ENCODE data around the gene RASGRP4. TPM values are rescaled to one million over a fixed set of nuclear protein-coding genes. Genes with fewer than 3 reads are reported as not detected.

RASGRP4 gene
- total RNA-seq, 1 experiment from 2014 or later: not detected

DNA sequence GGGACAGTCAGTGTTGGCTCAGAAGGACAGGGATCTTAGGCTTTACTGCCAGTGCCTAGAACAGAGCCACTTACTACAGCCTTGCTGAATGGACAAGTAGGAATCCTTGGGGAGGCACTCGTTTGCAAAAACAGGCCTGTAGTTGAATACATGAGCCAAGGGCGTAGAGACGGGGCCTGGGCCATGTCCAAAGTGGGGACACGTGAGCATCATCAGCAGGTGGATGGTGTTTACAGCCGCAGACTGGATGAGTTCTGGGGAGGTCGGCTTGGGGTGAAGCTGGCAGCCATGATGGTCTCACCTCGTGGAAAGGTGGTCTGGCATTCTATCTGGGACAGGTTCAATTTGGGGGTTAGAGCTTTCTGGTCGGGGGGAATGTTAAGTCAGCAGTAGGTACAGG is 25.0 kb upstream of the RASGRP4 start:
- Histone ChIP-seq H3F3A (ENCODE audit: insufficient read depth, low read depth) (no peaks in the 10 kb centered on the region), H3K4me2 (no peak overlapping the region), H3K79me2 (ENCODE audit: low read depth) (no peaks in the 10 kb centered on the region), H3K36me3 (ENCODE audit: low read depth) (no peaks in the 10 kb centered on the region), H3K4me1 (replicated peaks; ENCODE audit: insufficient read depth) (no peaks in the 10 kb centered on the region), H3K27me3 (ENCODE audit: insufficient read depth, low read depth) (peaks cover 36% of the 10 kb centered on the region), H4K20me1 (ENCODE audit: insufficient read depth) (no peaks in the 10 kb centered on the region), H2AFZ (no peak overlapping the region), H3K9me2 (ENCODE audit: insufficient read depth) (no peaks in the 10 kb centered on the region), H3K9me3 (ENCODE audit: insufficient read depth, low read depth) (no peaks in the 10 kb centered on the region), H3K27ac (no peak overlapping the region), H3K4me3 (no peak overlapping the region)
- intact Hi-C loops (cut with micrococcal nuclease; ENCODE audit: unreplicated experiment): no loop called here
- ChIA-PET CTCF (interaction anchor here (0.6 kb wide), 1 partner anchor 839 kb away, joined by 4 read pairs; no protein-coding TSS in a partner anchor), POLR2A (ENCODE audit: unreplicated experiment) (no interaction called here)
- no peak for DNase-seq
- TF ChIP-seq EZH2 (IDR thresholded peaks at IDR 0.05; ENCODE audit: low read depth) (no peak), CTCF (conservative IDR thresholded peaks at IDR 0.05) (no peak)
- no TSS peak for BruUV-seq (replicated peaks)

DNA sequence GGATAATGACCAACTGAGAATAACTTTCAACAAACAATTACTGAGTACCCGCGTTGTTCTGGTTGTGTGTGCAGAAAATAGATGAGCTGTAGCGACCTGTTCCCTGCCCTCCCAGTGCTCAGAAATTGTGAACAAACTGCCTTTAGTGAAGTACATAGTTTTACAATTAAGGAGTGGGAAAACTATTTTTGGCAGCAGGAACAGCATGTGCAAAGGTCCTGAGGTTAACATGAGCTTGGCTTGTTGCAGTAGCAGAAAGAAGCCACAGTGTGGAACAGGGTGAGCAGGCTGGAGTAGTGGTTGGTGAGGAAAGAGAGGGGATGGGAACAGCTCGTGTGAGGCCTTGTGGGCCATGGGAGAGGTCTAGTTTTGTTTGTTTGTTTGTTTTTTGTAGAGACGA is 23.5 kb upstream of the RASGRP4 start:
- no peaks in the 10 kb centered on the region for H4K20me1 ChIP-seq (ENCODE audit: insufficient read depth)
- ChIA-PET POLR2A (ENCODE audit: unreplicated experiment) (no interaction called here), CTCF (interaction anchor here (0.6 kb wide), 1 partner anchor 95 kb away, joined by 3 read pairs; no protein-coding TSS in a partner anchor)
- no peak overlapping the region for H2AFZ ChIP-seq
- TF ChIP-seq CTCF (conservative IDR thresholded peaks at IDR 0.05): no peak
- no peaks in the 10 kb centered on the region for H3K36me3 ChIP-seq (ENCODE audit: low read depth)
- H3K9me3 ChIP-seq (ENCODE audit: insufficient read depth, low read depth): no peaks in the 10 kb centered on the region
- intact Hi-C loops (cut with micrococcal nuclease; ENCODE audit: unreplicated experiment): no loop called here
- no peaks in the 10 kb centered on the region for H3F3A ChIP-seq (ENCODE audit: insufficient read depth, low read depth)
- H3K79me2 ChIP-seq (ENCODE audit: low read depth): no peaks in the 10 kb centered on the region
- no peak overlapping the region for H3K27ac ChIP-seq
- BruUV-seq (replicated peaks): no TSS peak
- no peak for DNase-seq
- no peak overlapping the region for H3K4me3 ChIP-seq
- H3K9me2 ChIP-seq (ENCODE audit: insufficient read depth): no peaks in the 10 kb centered on the region
- H3K4me1 ChIP-seq (replicated peaks; ENCODE audit: insufficient read depth): no peaks in the 10 kb centered on the region
- H3K4me2 ChIP-seq: no peak overlapping the region
- peaks cover 30% of the 10 kb centered on the region for H3K27me3 ChIP-seq (ENCODE audit: insufficient read depth, low read depth)

DNA sequence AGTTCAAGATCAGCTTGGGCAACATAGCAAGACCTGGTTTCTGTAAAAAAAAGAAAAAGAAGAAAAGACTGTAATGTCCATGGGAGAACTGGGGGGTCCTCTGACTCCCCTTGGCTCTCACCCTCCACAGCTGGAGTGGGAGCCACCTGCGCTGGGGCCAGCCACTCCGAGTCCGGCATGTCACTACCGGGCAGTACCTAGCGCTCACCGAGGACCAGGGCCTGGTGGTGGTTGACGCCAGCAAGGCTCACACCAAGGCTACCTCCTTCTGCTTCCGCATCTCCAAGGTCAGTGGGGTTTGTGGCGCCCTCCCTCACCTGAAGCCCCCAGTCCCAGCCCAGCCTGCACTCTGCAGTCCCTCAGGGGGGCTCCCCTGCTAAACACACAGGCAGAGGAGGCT is 22.2 kb upstream of the RASGRP4 start:
- Histone ChIP-seq H3K27me3 (ENCODE audit: insufficient read depth, low read depth) (peaks cover 43% of the 10 kb centered on the region), H3K36me3 (ENCODE audit: low read depth) (no peaks in the 10 kb centered on the region), H3F3A (ENCODE audit: insufficient read depth, low read depth) (no peaks in the 10 kb centered on the region), H3K4me2 (no peak overlapping the region), H3K9me3 (ENCODE audit: insufficient read depth, low read depth) (no peaks in the 10 kb centered on the region), H3K79me2 (ENCODE audit: low read depth) (no peaks in the 10 kb centered on the region), H3K9me2 (ENCODE audit: insufficient read depth) (no peaks in the 10 kb centered on the region), H2AFZ (no peak overlapping the region), H4K20me1 (ENCODE audit: insufficient read depth) (no peaks in the 10 kb centered on the region), H3K27ac (no peak overlapping the region), H3K4me1 (replicated peaks; ENCODE audit: insufficient read depth) (no peaks in the 10 kb centered on the region), H3K4me3 (no peak overlapping the region)
- no TSS peak for BruUV-seq (replicated peaks)
- ChIA-PET POLR2A (ENCODE audit: unreplicated experiment) (no interaction called here), CTCF (no interaction called here)
- DNase-seq: no peak
- intact Hi-C loops (cut with micrococcal nuclease; ENCODE audit: unreplicated experiment): no loop called here
- TF ChIP-seq CTCF (conservative IDR thresholded peaks at IDR 0.05): no peak
- TF ChIP-seq EZH2 (IDR thresholded peaks at IDR 0.05; ENCODE audit: low read depth): no peak
